Measurements from ENCODE around the gene IFNB1. TPM values are rescaled to one million over a fixed set of nuclear protein-coding genes. Genes with fewer than 3 reads are reported as not detected.

The IFNB1 gene
- total RNA-seq, 1 donor from 2014 or later = not detected

- peaks cover 6% of the 10 kb centered on the region for H3K4me1 Mint-ChIP-seq (ENCODE audit: unreplicated experiment)
- H3K9me3 Mint-ChIP-seq (ENCODE audit: unreplicated experiment) = no peaks in the 10 kb centered on the region
- no peak overlapping the region for H3K4me3 Mint-ChIP-seq (ENCODE audit: unreplicated experiment)
- no peaks in the 10 kb centered on the region for H3K36me3 Mint-ChIP-seq (ENCODE audit: low read depth, unreplicated experiment)
- no peak overlapping the region for H3K27ac Mint-ChIP-seq (ENCODE audit: unreplicated experiment)
- DNase-seq (ENCODE audit: low spot score) = peak; percentile 20
- TF ChIP-seq CTCF (IDR thresholded peaks at IDR 0.05; ENCODE audit: unreplicated experiment) = peak; percentile 63
- H3K27me3 Mint-ChIP-seq (ENCODE audit: unreplicated experiment) = no peaks in the 10 kb centered on the region
Measured at GRCh38 chr9:21110708-21111576, 33.2 kb upstream of the IFNB1 start.

- Mint-ChIP-seq H3K9me3 (ENCODE audit: unreplicated experiment) (no peaks in the 10 kb centered on the region), H3K27ac (ENCODE audit: unreplicated experiment) (no peak overlapping the region), H3K4me3 (ENCODE audit: unreplicated experiment) (no peak overlapping the region), H3K27me3 (ENCODE audit: unreplicated experiment) (no peaks in the 10 kb centered on the region), H3K36me3 (ENCODE audit: low read depth, unreplicated experiment) (no peaks in the 10 kb centered on the region), H3K4me1 (ENCODE audit: unreplicated experiment) (peaks cover 6% of the 10 kb centered on the region)
- no peak for DNase-seq (ENCODE audit: low spot score)
- TF ChIP-seq CTCF (IDR thresholded peaks at IDR 0.05; ENCODE audit: unreplicated experiment) = no peak
Measured at GRCh38 chr9:21104787-21105186, 27.0 kb upstream of the IFNB1 start.

- Mint-ChIP-seq H3K27ac (ENCODE audit: unreplicated experiment) (no peak overlapping the region), H3K4me1 (ENCODE audit: unreplicated experiment) (peaks cover 6% of the 10 kb centered on the region), H3K36me3 (ENCODE audit: low read depth, unreplicated experiment) (no peaks in the 10 kb centered on the region), H3K9me3 (ENCODE audit: unreplicated experiment) (no peaks in the 10 kb centered on the region), H3K27me3 (ENCODE audit: unreplicated experiment) (no peaks in the 10 kb centered on the region), H3K4me3 (ENCODE audit: unreplicated experiment) (no peak overlapping the region)
- no peak for DNase-seq (ENCODE audit: low spot score)
- no peak for TF ChIP-seq CTCF (IDR thresholded peaks at IDR 0.05; ENCODE audit: unreplicated experiment)
Measured at GRCh38 chr9:21102305-21102704, 24.6 kb upstream of the IFNB1 start.

GRCh38 chr9:21097817-21098216 lies 20.1 kb upstream of the IFNB1 start:
- H3K4me3 Mint-ChIP-seq (ENCODE audit: unreplicated experiment) = no peak overlapping the region
- peaks cover 12% of the 10 kb centered on the region for H3K4me1 Mint-ChIP-seq (ENCODE audit: unreplicated experiment)
- TF ChIP-seq CTCF (IDR thresholded peaks at IDR 0.05; ENCODE audit: unreplicated experiment) = no peak
- H3K36me3 Mint-ChIP-seq (ENCODE audit: low read depth, unreplicated experiment) = no peaks in the 10 kb centered on the region
- H3K9me3 Mint-ChIP-seq (ENCODE audit: unreplicated experiment) = no peaks in the 10 kb centered on the region
- H3K27ac Mint-ChIP-seq (ENCODE audit: unreplicated experiment) = no peak overlapping the region
- DNase-seq (ENCODE audit: low spot score) = no peak
- no peaks in the 10 kb centered on the region for H3K27me3 Mint-ChIP-seq (ENCODE audit: unreplicated experiment)

- Mint-ChIP-seq H3K36me3 (ENCODE audit: low read depth, unreplicated experiment) (no peaks in the 10 kb centered on the region), H3K9me3 (ENCODE audit: unreplicated experiment) (no peaks in the 10 kb centered on the region), H3K4me3 (ENCODE audit: unreplicated experiment) (no peak overlapping the region), H3K27ac (ENCODE audit: unreplicated experiment) (no peak overlapping the region), H3K27me3 (ENCODE audit: unreplicated experiment) (no peaks in the 10 kb centered on the region), H3K4me1 (ENCODE audit: unreplicated experiment) (peaks cover 12% of the 10 kb centered on the region)
- no peak for TF ChIP-seq CTCF (IDR thresholded peaks at IDR 0.05; ENCODE audit: unreplicated experiment)
- no peak for DNase-seq (ENCODE audit: low spot score)
Measured at GRCh38 chr9:21096901-21097255, 19.1 kb upstream of the IFNB1 start.

All from endothelial cell (in vitro differentiated cells).